Measurements from ENCODE around the gene TAF4. TPM values are rescaled to one million over a fixed set of nuclear protein-coding genes. Genes with fewer than 3 reads are reported as not detected.

TAF4 gene
- total RNA-seq, 4 donors from 2014 or later, result 18.9 to 93.5 (median 31.0) TPM

- no peaks in the 10 kb centered on the region for H3K36me3 ChIP-seq
- H3K4me3 ChIP-seq, result no peak overlapping the region
- H3K27ac ChIP-seq, result no peak overlapping the region
- TF ChIP-seq, protein P1, sequence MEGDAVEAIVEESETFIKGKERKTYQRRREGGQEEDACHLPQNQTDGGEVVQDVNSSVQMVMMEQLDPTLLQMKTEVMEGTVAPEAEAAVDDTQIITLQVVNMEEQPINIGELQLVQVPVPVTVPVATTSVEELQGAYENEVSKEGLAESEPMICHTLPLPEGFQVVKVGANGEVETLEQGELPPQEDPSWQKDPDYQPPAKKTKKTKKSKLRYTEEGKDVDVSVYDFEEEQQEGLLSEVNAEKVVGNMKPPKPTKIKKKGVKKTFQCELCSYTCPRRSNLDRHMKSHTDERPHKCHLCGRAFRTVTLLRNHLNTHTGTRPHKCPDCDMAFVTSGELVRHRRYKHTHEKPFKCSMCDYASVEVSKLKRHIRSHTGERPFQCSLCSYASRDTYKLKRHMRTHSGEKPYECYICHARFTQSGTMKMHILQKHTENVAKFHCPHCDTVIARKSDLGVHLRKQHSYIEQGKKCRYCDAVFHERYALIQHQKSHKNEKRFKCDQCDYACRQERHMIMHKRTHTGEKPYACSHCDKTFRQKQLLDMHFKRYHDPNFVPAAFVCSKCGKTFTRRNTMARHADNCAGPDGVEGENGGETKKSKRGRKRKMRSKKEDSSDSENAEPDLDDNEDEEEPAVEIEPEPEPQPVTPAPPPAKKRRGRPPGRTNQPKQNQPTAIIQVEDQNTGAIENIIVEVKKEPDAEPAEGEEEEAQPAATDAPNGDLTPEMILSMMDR (IDR thresholded peaks at IDR 0.05), result no peak
- TF ChIP-seq POLR2A (IDR thresholded peaks at IDR 0.05), result no peak
- no peaks in the 10 kb centered on the region for H3K27me3 ChIP-seq
- peaks cover 0 to 4% (median 0%) of the 10 kb centered on the region in 4 donors for H3K4me1 ChIP-seq
- no peak for DNase-seq
- H3K9me3 ChIP-seq, result no peaks in the 10 kb centered on the region
Measured at GRCh38 chr20:62019144-62019805, 46.4 kb downstream of the TAF4 start.

GRCh38 chr20:62018437-62019143, 47.1 kb downstream of the TAF4 start:
- Histone ChIP-seq H3K9me3 (no peaks in the 10 kb centered on the region), H3K27me3 (no peaks in the 10 kb centered on the region), H3K4me1 (peaks cover 0 to 4% (median 0%) of the 10 kb centered on the region in 4 donors), H3K36me3 (peaks cover 0 to under 1% (median 0%) of the 10 kb centered on the region in 3 donors), H3K27ac (no peak overlapping the region), H3K4me3 (no peak overlapping the region)
- DNase-seq, result no peak
- no peak for TF ChIP-seq POLR2A (IDR thresholded peaks at IDR 0.05)
- TF ChIP-seq, protein P1 (IDR thresholded peaks at IDR 0.05), result no peak

DNA sequence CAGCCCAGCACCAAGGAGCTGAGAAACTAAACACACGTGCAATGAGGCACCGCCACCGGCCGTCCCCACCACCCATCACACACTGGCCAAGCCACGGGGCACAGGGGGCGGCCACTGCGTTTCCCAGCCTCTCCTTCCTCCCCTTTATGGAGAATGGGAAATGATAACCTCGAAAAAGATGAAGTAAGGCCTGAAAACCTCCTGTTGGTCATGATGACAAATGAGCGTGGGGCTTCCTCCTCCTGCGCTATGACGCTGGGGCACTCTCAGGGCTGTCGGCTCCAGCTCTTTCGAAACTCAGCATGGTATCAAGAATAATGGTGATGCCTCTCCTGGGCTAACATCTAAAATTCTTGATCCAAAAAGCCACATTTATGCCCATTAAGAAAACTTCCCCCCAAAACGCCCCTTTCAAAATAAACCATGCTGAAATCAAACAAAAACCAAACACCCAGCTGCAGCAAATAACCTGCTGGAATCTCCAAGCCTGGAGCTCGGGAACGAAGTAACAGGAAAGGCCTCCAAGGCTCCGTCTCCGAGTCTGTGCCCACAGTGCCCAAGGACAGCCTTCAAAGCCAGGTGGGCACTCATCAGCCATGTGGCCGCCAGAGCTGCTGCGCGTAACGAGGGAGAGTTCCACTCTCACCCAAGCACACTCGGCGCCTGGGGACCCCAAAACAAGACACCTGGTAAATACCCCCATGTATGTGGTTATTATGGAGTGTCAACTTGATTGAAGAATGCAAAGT, 50.0 kb downstream of the TAF4 start:
- no peaks in the 10 kb centered on the region for H3K4me1 ChIP-seq
- DNase-seq, result no peak
- peaks cover 0 to 20% (median 0%) of the 10 kb centered on the region in 3 donors for H3K36me3 ChIP-seq
- no peak overlapping the region for H3K4me3 ChIP-seq
- H3K27ac ChIP-seq, result no peak overlapping the region
- no peaks in the 10 kb centered on the region for H3K9me3 ChIP-seq
- no peaks in the 10 kb centered on the region for H3K27me3 ChIP-seq
- no peak for TF ChIP-seq POLR2A (IDR thresholded peaks at IDR 0.05)
- TF ChIP-seq, protein P1 (IDR thresholded peaks at IDR 0.05), result no peak

- no peak for TF ChIP-seq POLR2A (IDR thresholded peaks at IDR 0.05)
- no peaks in the 10 kb centered on the region for H3K27me3 ChIP-seq
- no peak overlapping the region for H3K4me3 ChIP-seq
- no peaks in the 10 kb centered on the region for H3K4me1 ChIP-seq
- no peak for DNase-seq
- peaks cover 0 to 20% (median 0%) of the 10 kb centered on the region in 3 donors for H3K36me3 ChIP-seq
- no peaks in the 10 kb centered on the region for H3K9me3 ChIP-seq
- H3K27ac ChIP-seq, result no peak overlapping the region
Measured at GRCh38 chr20:62014889-62015537, 50.7 kb downstream of the TAF4 start.

DNA sequence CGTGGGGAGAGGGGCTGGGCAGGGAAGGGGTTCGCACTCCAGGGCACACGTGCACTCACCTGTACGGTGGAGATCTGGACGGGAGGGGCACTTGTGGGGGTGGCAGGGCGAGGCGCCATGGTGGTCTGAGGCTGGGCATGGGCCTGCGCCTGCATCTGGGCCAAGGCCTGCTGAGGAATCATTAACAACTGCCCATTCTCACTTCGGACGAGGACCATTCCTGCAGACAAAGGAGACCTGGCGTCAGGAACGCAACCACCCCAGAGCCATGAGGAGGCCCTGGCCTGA, 51.2 kb downstream of the TAF4 start:
- DNase-seq, result no peak
- H3K9me3 ChIP-seq, result no peaks in the 10 kb centered on the region
- H3K27ac ChIP-seq, result no peak overlapping the region
- peaks cover 0 to 24% (median 0%) of the 10 kb centered on the region in 3 donors for H3K36me3 ChIP-seq
- TF ChIP-seq, protein P1 (IDR thresholded peaks at IDR 0.05), result no peak
- no peak for TF ChIP-seq POLR2A (IDR thresholded peaks at IDR 0.05)
- no peak overlapping the region for H3K4me3 ChIP-seq
- H3K4me1 ChIP-seq, result no peaks in the 10 kb centered on the region
- H3K27me3 ChIP-seq, result no peaks in the 10 kb centered on the region

All from Peyer's patch (tissue), 4 donors.